ENCODE results near the gene RASA2.

- TF ChIP-seq CTCF (IDR thresholded peaks at IDR 0.05) (no peak), POLR2A (IDR thresholded peaks at IDR 0.05) (no peak)
Observed at GRCh38 chr3:141578202-141578973, 91.6 kb downstream of the RASA2 start.

Measured in prostate gland (tissue), 2 donors.